ENCODE results near the gene SP110.
"Not testable (repeated sequence)": the region's sequence is repeated elsewhere in the genome, so short reads cannot be mapped to it uniquely, and the experiment has no call there.

The SP110 gene

DNA sequence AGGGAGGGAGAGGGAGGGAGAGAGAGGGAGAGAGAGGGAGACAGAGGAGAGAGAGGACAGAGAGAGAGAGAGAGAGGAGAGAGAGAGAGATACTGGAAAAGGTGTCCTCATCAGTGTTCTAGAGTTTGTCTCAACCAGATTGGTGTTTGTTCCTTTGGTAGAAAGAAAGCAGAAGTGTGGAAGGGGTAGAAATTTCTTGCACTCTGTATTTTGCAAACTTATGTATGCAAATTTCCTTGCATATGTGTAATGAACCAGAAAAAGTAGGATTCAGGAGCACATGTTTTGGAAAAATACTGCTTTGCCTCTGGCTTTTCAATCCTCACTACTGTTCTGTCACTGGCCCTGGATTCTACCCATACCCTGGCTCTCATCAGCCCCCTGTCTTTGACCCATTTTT lies 4.7 kb upstream of the SP110 start:
- DNase-seq (ENCODE audit: low spot score) = no peak

DNA sequence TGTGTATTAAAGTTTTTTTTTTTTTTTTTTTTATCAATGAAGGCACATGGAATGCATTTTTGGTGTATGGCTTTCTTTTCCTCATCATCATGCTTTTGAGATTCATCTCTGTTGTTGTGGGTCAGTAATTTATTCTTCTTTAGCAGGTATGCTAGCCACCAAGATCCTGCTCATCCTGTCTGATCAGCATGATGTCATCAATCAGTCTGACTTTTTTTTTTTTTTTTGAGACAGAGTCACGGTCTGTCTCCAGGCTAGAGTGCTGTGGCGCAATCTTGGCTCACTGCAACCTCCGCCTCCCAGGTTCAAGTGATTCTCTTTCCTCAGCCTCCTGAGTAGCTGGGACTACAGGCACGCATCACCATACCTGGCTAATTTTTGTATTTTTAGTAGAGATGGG lies 3.0 kb upstream of the SP110 start:
- not testable (repeated sequence) for DNase-seq (ENCODE audit: low spot score)

DNA sequence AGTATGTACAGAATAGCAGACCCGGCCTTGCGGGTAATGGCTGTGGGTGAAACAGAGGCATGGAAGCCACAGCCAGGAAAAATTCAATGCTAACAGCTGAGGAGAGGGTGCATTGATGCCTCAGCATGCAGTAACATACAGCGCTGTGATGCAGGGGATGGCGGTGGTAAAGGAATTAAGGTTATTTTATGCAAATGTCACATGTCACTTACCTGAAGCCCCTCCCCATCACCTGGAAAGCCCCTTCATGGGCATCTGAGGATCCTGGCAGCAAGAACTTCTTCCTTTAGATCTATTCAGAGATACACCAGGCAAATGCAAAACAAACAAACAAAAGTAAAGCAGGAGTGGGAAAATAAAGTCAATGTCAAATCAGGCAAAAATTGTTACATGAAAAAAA lies 1.7 kb upstream of the SP110 start:
- DNase-seq (ENCODE audit: low spot score) = no peak

DNA sequence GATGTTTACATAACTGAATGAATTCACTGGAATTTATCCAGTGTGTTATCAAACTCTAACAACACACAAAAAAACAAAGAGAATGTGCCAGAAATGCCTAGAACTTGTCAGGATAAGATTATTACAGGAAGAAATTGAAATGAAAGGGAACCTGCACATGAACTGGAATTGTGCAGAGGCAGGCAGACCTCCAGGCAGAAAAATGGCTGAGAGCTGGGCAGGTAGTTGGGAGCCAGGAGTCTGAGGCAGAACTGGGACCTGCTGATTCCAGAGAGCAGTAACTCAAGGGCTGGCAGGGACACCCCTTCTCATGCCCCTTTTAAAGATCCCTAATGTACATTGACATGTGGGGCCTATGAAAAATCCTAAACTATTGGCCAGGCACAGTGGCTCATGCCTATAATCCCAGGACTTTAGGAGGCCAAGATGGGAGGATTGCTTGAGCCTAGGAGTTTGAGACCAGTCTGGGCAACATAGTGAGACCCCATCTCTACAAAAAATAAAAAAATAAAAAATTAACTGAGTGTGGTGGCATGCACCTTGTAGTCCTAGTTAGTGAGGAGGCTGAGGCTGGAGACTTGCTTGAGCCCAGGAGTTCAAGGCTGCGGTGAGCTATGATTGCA lies 674 bp upstream of the SP110 start:
- DNase-seq (ENCODE audit: low spot score) = no peak

DNA sequence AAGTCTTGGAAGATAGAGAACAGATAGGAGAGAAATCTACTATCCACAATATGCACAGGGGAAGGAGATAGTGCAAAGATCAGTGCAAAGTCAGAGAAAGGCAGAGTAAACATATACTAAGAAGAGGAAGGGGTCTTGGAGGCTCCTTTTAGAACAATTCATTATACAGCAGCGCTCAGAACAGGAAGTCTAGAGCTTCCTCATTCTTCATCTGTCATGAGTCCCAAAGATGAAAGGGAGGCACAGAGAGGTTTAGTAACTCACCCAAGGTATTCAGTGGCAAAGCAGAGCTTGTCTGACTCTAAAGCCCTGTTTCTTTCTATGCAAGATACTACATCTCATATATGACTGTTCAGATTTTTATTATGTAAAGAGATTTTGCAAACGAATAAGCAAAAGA lies 1.4 kb downstream of the SP110 start:
- no peak for DNase-seq (ENCODE audit: low spot score)

DNA sequence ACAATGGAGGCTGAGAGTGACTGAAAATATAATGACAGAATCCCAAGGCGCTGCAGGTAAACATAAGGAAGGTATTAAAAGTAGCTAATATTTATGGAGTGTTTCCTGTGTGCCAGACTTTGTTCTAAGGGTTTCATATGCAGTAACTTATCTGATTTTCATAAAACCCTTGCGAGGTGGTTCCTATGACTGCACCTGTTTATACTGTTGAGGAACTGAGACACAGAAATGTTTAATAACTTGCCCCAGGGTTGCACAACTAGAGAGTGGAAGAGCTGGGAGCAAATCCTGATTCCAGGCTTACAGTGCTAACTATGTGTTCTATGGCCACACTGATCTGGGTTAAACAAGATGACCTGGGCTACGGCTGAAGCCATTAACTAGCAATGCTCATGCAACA lies 2.4 kb downstream of the SP110 start:
- no peak for DNase-seq (ENCODE audit: low spot score)

DNA sequence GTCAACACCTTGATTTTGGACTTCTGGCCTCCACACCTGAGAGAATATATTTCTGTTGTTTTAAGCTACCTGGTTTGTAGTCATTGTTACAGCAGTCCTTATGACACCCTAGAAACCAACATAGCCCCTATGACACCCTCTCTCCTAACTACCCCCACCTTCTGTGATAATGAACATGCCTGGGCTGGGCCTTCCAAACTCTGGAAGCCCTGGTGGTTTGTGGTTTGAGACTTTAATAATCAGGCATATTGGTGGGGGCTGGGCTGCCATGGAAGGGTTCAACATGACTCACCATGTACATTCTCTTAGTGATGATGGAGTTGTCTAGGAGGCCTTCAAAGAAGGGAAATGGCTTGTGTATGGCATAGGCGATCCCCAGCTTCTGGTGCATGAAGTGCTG lies 3.3 kb downstream of the SP110 start:
- DNase-seq (ENCODE audit: low spot score) = no peak

DNA sequence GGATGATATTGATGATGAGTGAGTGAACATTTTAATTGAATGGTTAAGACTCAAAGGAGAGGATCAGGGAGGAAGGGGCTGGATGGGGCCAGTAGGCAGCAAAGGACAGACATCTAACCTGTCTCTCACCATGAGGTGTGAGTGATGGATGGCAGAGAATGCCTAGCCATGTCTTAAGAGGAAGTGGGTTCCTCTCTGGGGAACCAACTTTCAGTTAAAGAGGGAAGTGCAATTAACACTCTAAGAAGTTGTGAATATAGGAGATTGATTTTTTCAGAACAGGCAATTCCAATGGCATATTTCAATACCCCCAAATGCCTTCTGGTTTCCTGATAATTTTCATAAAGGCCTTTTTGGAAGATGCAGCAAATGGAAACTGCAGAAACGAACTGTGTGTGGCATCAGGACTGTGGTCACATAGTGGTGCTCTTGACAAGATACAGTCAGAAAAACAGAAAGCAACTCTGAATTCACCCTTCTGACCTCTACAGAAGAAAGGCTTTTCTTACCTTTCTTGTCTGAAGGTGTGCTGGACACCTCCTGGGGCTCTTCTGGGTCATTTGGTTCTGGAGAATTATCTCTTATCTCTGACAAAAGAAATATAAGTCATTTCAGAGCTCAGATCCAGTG lies 10.2 kb downstream of the SP110 start:
- DNase-seq (ENCODE audit: low spot score) = no peak

DNA sequence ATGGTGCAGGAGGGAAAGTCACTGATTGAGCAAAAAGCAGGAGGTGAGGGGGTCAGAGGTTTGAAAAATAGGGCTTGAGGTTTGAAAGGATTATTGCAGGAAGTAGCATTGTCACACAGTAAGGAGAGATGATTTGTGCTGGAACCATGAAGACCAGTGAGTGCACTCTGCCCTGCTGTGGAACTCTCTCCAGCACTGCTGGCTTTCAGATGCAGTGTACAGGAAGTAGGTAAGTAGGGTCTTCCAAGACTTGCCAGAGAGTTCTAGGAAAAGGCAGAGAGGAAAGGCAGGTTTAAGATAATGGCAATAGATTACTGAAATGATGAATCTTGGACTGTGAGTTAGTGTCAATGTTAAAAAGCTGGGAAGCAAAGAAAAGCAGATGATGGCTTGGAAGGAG lies 11.2 kb downstream of the SP110 start:
- DNase-seq (ENCODE audit: low spot score) = no peak

DNA sequence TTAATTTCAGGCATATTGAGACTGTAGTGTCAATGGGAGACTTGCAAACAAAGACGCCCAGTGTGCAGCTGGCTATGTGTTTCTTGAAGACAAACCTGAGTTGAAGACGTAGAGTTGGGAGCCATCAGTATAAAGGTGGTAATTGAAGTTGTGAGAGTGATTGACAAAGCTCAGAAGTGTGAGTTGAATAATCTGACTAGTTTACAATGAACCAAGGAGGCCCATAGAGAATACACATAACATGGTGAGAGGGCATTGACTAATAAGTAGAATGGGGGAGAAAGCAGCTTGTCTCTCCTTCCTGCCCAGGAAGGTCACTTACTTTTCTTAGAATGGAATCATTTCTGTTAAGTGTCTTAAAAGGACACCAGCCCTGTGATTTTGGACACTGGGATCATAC lies 14.1 kb downstream of the SP110 start:
- no peak for DNase-seq (ENCODE audit: low spot score)

DNA sequence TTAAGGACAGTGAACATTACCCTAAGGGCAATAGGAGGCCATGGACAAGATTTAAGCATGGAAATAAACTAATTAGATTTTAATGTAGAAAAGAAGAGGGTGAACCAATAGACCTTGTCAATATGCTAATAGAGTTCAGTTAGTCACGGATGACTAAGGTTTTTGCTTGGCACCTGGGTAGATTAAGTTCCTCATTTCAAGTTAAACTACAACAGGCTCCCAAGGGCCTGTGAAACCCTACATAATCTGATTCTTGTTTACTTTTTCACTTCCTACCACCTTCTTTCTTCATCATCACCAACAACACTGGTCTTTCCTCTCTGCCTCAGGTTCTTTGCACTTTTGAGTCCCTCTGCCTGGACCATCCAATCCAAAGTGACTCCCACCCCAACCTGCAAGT lies 14.8 kb downstream of the SP110 start:
- DNase-seq (ENCODE audit: low spot score) = no peak

DNA sequence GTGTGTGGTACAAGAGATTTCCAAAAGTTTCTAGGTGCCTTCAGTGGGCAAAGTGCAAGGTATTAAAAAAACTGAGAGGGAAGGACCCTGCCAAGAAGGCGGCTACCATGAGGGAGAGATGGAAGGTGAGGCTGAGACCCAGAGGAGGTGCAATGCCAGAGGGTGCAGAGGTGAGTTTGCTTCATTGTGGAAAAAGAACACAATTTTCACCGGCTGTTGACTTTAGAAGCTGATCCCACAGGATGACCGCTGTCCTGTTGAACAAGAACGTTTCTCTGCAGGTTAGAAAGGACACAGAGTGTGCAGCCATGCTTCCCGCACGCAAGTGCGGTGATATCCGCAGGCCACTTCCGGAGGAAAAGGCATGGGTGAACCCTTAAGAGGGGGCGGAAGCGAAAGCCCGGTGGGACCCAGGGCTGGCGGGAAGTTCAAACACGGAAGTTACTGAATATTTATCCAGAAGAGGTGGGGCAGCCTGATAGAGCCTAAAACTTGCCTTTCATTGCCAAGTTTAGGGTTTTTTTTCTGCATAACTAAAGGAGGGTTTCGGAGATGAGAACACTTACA lies 16.6 kb downstream of the SP110 start:
- DNase-seq (ENCODE audit: low spot score) = no peak

DNA sequence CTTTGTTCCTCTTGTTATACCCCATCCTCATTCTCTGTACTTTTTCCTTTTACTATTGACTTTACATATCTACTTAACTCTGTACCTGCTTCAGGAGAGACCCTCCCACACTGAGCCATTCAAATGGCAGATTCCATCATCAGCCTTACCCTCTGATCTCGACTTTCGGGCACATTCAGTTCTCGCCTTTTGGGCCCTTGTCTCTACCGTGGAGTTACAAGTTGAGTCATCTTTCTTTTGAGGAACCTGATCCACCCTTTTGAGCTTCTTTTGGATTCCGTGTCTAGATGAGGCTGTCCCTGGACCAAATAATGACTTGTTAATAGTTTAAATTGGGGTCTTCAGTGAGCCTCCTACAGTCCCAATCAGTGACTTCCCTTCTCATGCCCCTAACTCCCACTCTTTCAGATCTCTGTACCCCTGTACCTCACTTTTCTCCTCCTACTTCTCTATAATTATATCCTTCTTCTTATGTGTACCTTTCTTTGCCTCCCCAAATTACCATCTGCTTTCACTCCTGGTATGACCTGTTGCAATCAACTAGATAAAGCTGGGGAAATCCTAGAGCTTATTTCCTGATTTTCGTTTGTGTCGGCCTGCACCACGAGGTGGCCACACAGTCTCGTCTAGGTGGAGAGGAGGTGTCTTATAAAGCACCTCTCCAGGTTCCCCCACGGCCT lies 17.2 kb downstream of the SP110 start:
- no peak for DNase-seq (ENCODE audit: low spot score)

DNA sequence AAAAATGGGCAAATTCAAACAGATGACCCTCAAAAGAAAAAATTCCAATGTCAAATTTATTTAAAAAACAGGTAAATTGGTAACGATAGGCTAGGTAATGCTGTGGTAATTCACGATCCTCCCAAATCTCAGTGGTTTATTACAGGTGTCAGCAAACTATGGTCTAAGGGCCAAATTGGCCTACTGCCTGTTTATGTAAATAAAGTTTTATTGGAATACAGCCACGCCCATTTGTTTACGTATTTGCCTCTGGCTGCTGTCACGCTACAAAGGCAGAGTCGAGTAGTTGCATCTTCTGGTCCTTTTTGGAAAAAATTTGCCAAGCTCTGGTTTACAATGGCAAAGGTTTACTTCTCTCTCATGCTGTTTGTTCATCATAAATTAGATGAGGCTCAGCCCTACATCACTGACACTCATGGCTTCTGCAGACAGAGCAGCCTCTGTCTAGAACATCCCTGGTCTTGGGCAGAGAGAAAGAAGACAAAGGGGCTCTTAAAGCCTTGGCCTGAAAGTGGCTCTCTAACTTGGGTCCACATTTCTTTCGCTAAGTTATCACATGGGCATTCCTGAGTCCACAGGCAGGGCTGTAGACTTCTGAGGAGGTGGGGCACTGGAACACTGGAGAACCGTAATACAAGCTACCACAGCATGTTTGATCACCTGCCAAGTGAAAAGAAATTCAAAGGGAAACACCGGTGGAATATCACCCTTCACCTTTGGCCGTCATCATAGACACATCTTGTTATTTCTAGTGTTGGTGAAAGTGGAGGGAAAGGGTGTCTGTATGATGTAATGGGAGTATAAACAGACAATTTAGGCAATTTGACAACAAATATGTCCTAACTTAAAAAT lies 34.8 kb downstream of the SP110 start:
- no peak for DNase-seq (ENCODE audit: low spot score)

DNA sequence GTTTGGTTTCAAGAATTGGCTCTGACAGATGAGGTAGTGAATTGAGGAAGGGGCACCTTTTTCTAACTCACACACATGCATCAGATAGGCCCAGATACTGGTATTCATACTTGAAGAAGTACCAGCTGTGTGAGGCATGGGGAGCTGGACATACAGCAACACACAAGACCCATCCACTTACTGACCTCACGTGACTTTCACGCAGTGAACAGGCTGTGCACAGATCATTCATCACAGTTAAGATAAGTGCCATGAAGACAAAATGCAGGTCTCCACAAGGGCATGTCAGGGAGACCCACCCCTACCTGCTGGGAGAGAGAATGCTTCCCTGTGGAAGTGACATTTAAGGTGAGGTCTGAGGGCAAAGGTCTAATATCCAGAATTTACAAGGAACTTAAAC lies 38.6 kb downstream of the SP110 start:
- no peak for DNase-seq (ENCODE audit: low spot score)

DNA sequence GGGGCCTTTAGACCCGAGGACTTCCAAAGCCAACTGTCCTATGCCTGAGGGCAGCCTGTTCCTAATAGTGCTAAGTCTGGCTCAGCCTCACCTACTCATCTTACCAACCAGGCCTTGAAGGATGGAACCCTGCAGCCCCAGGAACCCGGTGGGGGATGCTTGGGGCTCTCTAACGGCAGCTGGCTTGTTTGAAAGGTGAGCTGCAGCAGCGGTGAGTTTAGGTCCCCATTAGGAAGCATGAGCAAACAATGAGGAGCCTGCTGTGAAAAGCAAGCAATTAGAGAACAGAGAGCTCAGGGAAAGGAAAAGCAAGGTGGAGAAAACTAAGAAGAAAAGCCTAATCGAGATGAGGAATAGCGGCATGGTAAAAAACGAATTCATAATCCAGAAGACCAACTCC lies 39.9 kb downstream of the SP110 start:
- no peak for DNase-seq (ENCODE audit: low spot score)

DNA sequence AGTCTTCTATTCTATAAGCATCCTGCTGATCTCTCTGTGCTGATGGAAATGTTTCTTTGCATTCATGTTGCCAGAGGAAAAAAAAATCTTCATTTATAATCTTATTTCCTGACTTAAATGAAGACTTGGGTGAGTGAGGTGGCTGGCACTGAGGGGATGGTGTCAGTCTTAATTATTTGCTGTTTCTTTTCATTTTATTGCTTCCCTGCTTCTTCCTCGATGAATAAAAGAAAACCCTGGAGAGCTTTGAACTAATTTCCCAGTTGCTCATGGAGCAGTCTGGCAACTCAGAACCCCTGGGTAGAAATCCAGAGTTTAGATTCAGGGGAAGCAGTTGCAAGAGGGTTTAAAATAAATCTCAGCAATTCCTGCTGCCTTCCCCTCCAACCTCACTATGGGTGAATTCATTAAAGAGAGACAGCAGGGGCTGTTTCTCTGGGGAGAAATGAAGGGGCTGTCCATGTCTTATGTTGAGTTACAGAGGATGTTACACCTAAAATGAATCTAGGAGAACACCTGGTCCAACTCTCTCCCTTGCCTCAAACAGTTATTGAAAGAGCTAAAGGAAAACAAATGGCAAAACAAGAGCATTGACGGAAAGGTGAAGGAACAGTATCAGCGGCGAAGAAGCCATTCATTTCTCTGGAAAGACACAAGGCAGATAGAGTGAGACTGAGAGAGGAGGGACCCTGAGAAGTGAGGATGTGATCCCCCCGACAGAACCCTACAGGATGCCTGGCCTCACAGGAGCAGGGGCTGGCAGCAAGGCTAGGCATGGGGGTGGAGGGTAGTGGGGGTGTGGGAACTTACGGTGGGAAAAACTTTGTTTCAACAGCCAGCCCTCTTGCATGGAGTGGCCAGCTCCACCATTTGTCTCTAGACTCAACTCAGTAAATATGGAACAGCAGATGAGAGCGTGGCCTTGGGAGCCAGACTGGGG lies 41.0 kb downstream of the SP110 start:
- no peak for DNase-seq (ENCODE audit: low spot score)

DNA sequence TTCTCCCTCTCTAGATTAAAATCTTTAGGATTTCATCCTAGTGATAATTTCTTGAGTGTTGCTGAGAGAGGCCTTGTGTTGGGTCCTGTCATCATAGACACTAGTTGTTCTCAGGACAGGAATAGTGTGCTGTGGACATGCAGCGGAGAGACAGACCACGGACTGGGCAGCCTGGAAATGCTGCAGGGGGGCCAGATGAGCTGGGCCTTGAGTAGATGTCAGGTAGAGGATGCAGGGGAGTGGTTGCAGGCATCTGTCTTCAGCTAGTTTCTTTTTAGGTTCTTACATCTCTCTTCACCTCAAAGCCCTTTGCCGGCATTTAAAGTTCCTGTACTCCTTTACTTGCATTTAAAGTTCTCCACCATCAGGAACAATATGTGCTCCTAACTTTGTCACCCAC lies 42.8 kb downstream of the SP110 start:
- no peak for DNase-seq (ENCODE audit: low spot score)

DNA sequence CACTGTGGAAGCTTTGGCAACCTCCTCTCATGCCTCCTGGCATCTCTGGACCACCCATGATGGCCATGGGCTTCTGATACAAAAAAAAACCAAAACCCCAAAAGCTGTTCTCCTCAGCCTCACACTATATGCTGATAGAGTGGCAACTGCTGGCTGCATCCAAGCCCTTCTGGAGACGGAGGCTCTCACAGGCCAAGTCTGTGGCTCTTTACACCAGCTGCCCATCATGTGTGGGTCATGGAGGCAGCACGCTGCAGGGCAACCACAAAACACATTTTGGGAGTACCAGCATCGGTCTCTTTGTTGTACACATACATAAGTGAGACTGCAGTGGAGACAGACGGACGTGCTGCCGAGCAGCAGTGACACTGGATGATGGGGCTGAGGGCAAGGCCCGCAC lies 45.3 kb downstream of the SP110 start:
- DNase-seq (ENCODE audit: low spot score) = no peak

DNA sequence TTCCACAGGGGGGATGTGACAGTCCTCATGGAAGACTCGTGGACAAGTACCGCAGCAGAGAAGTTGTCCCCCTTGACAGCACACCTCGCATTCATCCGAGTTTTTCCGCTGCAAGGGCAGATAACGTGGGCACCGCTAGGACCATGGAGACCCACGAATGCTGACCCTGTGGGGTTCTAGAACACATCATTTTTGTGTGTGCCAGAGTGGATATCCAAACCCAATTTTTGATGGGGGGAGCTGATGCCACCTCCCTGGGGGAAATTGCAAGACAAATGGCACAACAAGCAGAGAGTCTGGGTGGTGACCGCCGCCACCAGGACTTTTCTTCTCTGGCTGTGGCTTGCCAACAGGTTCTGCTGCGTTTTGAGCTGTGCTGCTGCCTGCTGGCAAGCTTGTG lies 46.9 kb downstream of the SP110 start:
- no peak for DNase-seq (ENCODE audit: low spot score)

DNA sequence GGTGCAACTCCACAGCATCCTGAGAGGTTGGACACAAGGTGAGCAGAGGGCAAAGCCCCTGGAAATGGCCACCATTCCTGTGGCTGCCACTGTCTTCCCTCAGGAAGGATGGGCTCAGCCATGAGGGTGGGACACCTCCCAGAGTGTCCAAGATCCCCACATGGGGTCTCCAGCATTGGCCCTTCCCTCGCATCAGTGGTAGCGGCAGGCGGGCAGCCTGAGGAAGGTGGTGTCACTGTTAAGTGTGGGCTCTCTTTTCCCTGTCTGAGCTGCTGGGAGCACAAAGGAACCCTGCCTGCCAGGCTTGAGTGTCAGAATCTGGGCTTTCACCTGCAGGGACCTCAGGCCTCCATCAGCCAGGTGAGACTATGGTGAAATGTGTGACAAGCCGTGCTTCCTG lies 47.6 kb downstream of the SP110 start:
- no peak for DNase-seq (ENCODE audit: low spot score)
